ENCODE data around the gene RPS6KA4.

DNA sequence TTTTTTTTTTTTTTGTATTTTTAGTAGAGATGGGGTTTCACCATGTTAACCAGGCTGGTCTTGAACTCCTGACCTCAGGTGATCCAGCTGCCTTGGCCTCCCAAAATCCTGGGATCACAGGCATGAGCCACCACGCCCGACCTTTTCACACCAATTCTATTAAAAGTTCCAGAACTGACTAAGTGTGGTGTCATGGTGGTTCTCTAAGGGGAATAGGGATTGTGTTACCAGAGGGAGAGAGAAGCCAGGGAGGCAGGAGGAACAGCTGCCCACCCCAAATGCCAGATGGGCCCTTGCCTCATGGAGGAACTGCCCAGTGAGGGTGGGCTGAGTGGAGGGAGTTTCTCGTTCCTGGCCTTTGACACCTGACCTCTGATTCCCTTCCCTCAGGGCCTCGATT, 5.9 kb downstream of the RPS6KA4 start:
- TF ChIP-seq EZH2phosphoT487 (IDR thresholded peaks at IDR 0.05) = no peak
- TF ChIP-seq, protein P1, sequence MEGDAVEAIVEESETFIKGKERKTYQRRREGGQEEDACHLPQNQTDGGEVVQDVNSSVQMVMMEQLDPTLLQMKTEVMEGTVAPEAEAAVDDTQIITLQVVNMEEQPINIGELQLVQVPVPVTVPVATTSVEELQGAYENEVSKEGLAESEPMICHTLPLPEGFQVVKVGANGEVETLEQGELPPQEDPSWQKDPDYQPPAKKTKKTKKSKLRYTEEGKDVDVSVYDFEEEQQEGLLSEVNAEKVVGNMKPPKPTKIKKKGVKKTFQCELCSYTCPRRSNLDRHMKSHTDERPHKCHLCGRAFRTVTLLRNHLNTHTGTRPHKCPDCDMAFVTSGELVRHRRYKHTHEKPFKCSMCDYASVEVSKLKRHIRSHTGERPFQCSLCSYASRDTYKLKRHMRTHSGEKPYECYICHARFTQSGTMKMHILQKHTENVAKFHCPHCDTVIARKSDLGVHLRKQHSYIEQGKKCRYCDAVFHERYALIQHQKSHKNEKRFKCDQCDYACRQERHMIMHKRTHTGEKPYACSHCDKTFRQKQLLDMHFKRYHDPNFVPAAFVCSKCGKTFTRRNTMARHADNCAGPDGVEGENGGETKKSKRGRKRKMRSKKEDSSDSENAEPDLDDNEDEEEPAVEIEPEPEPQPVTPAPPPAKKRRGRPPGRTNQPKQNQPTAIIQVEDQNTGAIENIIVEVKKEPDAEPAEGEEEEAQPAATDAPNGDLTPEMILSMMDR (IDR thresholded peaks at IDR 0.05) = no peak
